H9 (cell line): ENCODE results near the gene TRMU. TPM values are rescaled to one million over a fixed set of nuclear protein-coding genes. Genes with fewer than 3 reads are reported as not detected.
A peak's percentile ranks its signal among the peaks of the same experiment; 100 is the strongest.

Experiments
- DNase-seq: peaks from one replicate; pipeline ENCODE4 v3.0.0-alpha.2; 2017
- H2AFZ ChIP-seq: one replicate; pipeline ENCODE4 v1.6.1; 2013; ENCODE audit warnings: mild to moderate bottlenecking, low read length, control low read depth, moderate library complexity
- H2AK5ac ChIP-seq: 2 replicates; pipeline ENCODE4 v1.6.1; 2013; ENCODE audit warnings: low read length, control low read depth, mixed read lengths; ENCODE audit not compliant: insufficient read length
- H2BK120ac ChIP-seq: one replicate; pipeline ENCODE4 v1.6.1; 2013; ENCODE audit warnings: low read depth, mild to moderate bottlenecking, low read length, control low read depth, inconsistent platforms; ENCODE audit not compliant: poor library complexity, severe bottlenecking
- H2BK12ac ChIP-seq: 2 replicates; pipeline ENCODE4 v1.6.1; 2013; ENCODE audit warnings: low read length, control low read depth, mixed read lengths, low read depth; ENCODE audit not compliant: insufficient read length
- H2BK15ac ChIP-seq: 2 replicates; pipeline ENCODE4 v1.6.1; 2013; ENCODE audit warnings: low read depth, low read length, control low read depth
- H2BK20ac ChIP-seq: one replicate; pipeline ENCODE4 v1.6.1; 2013; ENCODE audit warnings: low read depth, mild to moderate bottlenecking, low read length, control low read depth, inconsistent platforms; ENCODE audit not compliant: poor library complexity, severe bottlenecking
- H2BK5ac ChIP-seq: 2 replicates; pipeline ENCODE4 v1.6.1; 2013; ENCODE audit warnings: low read length, control low read depth, mixed read lengths; ENCODE audit not compliant: insufficient read length
- H3K14ac ChIP-seq: 2 replicates; pipeline ENCODE4 v1.6.1; 2013; ENCODE audit warnings: low read length, control low read depth; ENCODE audit not compliant: insufficient read depth
- H3K18ac ChIP-seq: 2 replicates; pipeline ENCODE4 v1.6.1; 2013; ENCODE audit warnings: low read depth, mild to moderate bottlenecking, mixed read lengths, low read length, control low read depth; ENCODE audit not compliant: insufficient read length
- H3K23ac ChIP-seq: 2 replicates; pipeline ENCODE4 v1.6.1; 2013; ENCODE audit warnings: low read length, control low read depth, mixed read lengths, low read depth; ENCODE audit not compliant: insufficient read length
- H3K23me2 ChIP-seq: 2 replicates; pipeline ENCODE4 v1.6.1; 2013; ENCODE audit warnings: low read depth, mild to moderate bottlenecking, mixed read lengths, low read length, control low read depth; ENCODE audit not compliant: insufficient read length, poor library complexity, severe bottlenecking
- H3K27ac ChIP-seq: 2 replicates; pipeline ENCODE4 v1.5.1; 2013; ENCODE audit warnings: low read length, control low read depth, mixed read lengths, low read depth; ENCODE audit not compliant: insufficient read length
- H3K27me3 ChIP-seq: 2 replicates; pipeline ENCODE4 v1.6.1; 2013; ENCODE audit warnings: low read length, control low read depth, inconsistent platforms; ENCODE audit not compliant: insufficient read depth
- H3K4ac ChIP-seq: 2 replicates; pipeline ENCODE4 v1.6.1; 2013; ENCODE audit warnings: low read depth, mild to moderate bottlenecking, control low read depth, inconsistent platforms, low read length, moderate library complexity
- H3K4me1 ChIP-seq: 2 replicates; pipeline ENCODE4 v1.6.1; 2013; ENCODE audit warnings: low read length, control low read depth, inconsistent platforms; ENCODE audit not compliant: insufficient read depth
- H3K4me2 ChIP-seq: 2 replicates; pipeline ENCODE4 v1.6.1; 2013; ENCODE audit warnings: low read length, control low read depth, mixed read lengths; ENCODE audit not compliant: insufficient read length, insufficient read depth
- H3K56ac ChIP-seq: 2 replicates; pipeline ENCODE4 v1.6.1; 2013; ENCODE audit warnings: low read depth, mild to moderate bottlenecking, mixed read lengths, low read length, control low read depth; ENCODE audit not compliant: insufficient read length
- H3K79me1 ChIP-seq: 2 replicates; pipeline ENCODE4 v1.6.1; 2013; ENCODE audit warnings: low read depth, mild to moderate bottlenecking, moderate library complexity, low read length, control low read depth, inconsistent platforms; ENCODE audit not compliant: insufficient read depth, poor library complexity, severe bottlenecking
- H3K79me2 ChIP-seq: 2 replicates; pipeline ENCODE4 v1.6.1; 2013; ENCODE audit warnings: low read length, control low read depth, inconsistent platforms; ENCODE audit not compliant: insufficient read depth
- H3K9ac ChIP-seq: 2 replicates; pipeline ENCODE4 v1.6.1; 2013; ENCODE audit warnings: low read length, control low read depth, mixed read lengths; ENCODE audit not compliant: insufficient read length; ENCODE audit errors: extremely low read depth
- H3K9me3 ChIP-seq: one replicate; pipeline ENCODE4 v1.6.1; 2013; ENCODE audit warnings: low read depth, low read length, inconsistent platforms; ENCODE audit not compliant: control insufficient read depth
- H3T11ph ChIP-seq: one replicate; pipeline ENCODE4 v1.6.1; 2013; ENCODE audit warnings: mild to moderate bottlenecking, low read length, control low read depth, inconsistent platforms
- H4K20me1 ChIP-seq: one replicate; pipeline ENCODE4 v1.6.1; 2013; ENCODE audit not compliant: control insufficient read depth, insufficient read length, insufficient read depth
- H4K5ac ChIP-seq: 2 replicates; pipeline ENCODE4 v1.6.1; 2013; ENCODE audit warnings: low read depth, mild to moderate bottlenecking, mixed read lengths, low read length, control low read depth; ENCODE audit not compliant: insufficient read length
- H4K8ac ChIP-seq: replicated peaks from 2 replicates; pipeline ENCODE4 v1.6.1; 2013; ENCODE audit warnings: low read length, control low read depth, mixed read lengths, low read depth; ENCODE audit not compliant: insufficient read length
- H4K91ac ChIP-seq: 2 replicates; pipeline ENCODE4 v1.6.1; 2013; ENCODE audit warnings: low read depth, mild to moderate bottlenecking, moderate library complexity, mixed read lengths, low read length, control low read depth; ENCODE audit not compliant: insufficient read length
- H3K27ac Mint-ChIP-seq, 3 experiments: 2 replicates in 2 of 3; 3 replicates in 1 of 3; pipeline ENCODE4 v1.8.0; 2020 to 2021; ENCODE audit warnings: mixed read lengths in 3 of 3, mild to moderate bottlenecking in 1 of 3, moderate library complexity in 1 of 3
- H3K27me3 Mint-ChIP-seq: 2 replicates; pipeline ENCODE4 v1.8.0; 2021; ENCODE audit warnings: low read depth, mild to moderate bottlenecking, moderate library complexity, mixed read lengths
- H3K36me3 Mint-ChIP-seq, 3 experiments: 2 replicates in 2 of 3; 3 replicates in 1 of 3; pipeline ENCODE4 v1.8.0; 2020 to 2021; ENCODE audit warnings: low read depth in 3 of 3, mixed read lengths in 3 of 3; ENCODE audit not compliant: insufficient read depth in 1 of 3
- H3K4me1 Mint-ChIP-seq, 2 experiments: 2 replicates each; pipeline ENCODE4 v1.8.0; 2020; ENCODE audit warnings: mixed read lengths in 2 of 2
- H3K4me3 Mint-ChIP-seq, 2 experiments: 2 replicates in 1 of 2; 3 replicates in 1 of 2; pipeline ENCODE4 v1.8.0; 2020 to 2021; ENCODE audit warnings: mild to moderate bottlenecking in 2 of 2, mixed read lengths in 2 of 2, moderate library complexity in 1 of 2
- H3K9me3 Mint-ChIP-seq, 2 experiments: 2 replicates in 1 of 2; 3 replicates in 1 of 2; pipeline ENCODE4 v1.8.0; 2020; ENCODE audit warnings: mild to moderate bottlenecking in 2 of 2, mixed read lengths in 2 of 2, moderate library complexity in 1 of 2
- WGBS: extraction: QIAGEN DNeasy Blood & Tissue Kit; methylation state at CpG from one replicate; pipeline ENCODE4 v1.1.7; 2013; ENCODE audit warnings: missing lambda C conversion rate, low lambda C conversion rate, mixed read lengths; ENCODE audit not compliant: insufficient read length; ENCODE audit errors: extremely low coverage; 5-methylcytosine and 5-hydroxymethylcytosine counted together
- total RNA-seq: library from RNA; stranded (reverse); gene quantifications from 2 replicates; pipeline ENCODE4 v1.2.1, GENCODE V29; 2021
- TF ChIP-seq, protein P1 (sequence below): fragments of 200-600 bp; sonication (generic); conservative IDR thresholded peaks from 3 replicates; pipeline ENCODE4 v1.8.0; 2021; ENCODE audit warnings: antibody characterized with exemption, mild to moderate bottlenecking

TRMU gene
- total RNA-seq, 1 experiment from 2014 or later, result 86.3 TPM

DNA sequence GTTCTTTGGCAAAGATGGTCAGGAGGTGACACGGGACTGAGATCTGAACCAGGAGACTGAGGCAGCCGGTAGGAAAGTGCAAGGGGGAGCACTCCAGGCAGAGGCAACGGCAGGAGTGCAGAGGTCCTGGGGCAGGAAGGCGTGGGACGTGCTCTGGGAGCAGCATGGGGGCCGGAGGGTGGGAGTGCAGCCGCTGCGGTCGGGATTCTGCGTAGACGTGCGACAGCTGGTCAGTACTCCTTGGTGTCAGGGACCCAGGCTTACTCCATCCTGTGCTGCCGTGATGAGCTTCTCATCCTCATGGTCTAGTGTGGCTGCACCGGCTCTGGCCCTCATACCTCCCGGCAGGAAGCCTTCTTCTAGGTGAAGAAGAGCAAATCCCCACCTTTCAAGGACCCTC, 16.9 kb upstream of the TRMU start:
- Histone ChIP-seq H3K79me2 (no peaks in the 10 kb centered on the region), H3K27me3 (no peaks in the 10 kb centered on the region), H3K4me2 (no peak overlapping the region), H4K20me1 (no peaks in the 10 kb centered on the region), H2AFZ (no peak overlapping the region), H2BK20ac (no peak overlapping the region), H3K9ac (no peak overlapping the region), H3K9me3 (no peaks in the 10 kb centered on the region), H2BK5ac (no peak overlapping the region), H3K79me1 (no peaks in the 10 kb centered on the region), H3K56ac (no peak overlapping the region), H4K91ac (no peak overlapping the region), H3K23ac (no peak overlapping the region), H3K23me2 (no peaks in the 10 kb centered on the region), H2BK120ac (no peak overlapping the region), H3K14ac (no peak overlapping the region), H2BK12ac (no peak overlapping the region), H4K8ac (no peak overlapping the region), H2BK15ac (no peak overlapping the region), H2AK5ac (no peak overlapping the region), H3K18ac (no peak overlapping the region), H4K5ac (no peak overlapping the region), H3T11ph (no peak overlapping the region), H3K27ac (no peak overlapping the region), H3K4me1 (no peaks in the 10 kb centered on the region), H3K4ac (no peak overlapping the region)
- TF ChIP-seq, protein P1, sequence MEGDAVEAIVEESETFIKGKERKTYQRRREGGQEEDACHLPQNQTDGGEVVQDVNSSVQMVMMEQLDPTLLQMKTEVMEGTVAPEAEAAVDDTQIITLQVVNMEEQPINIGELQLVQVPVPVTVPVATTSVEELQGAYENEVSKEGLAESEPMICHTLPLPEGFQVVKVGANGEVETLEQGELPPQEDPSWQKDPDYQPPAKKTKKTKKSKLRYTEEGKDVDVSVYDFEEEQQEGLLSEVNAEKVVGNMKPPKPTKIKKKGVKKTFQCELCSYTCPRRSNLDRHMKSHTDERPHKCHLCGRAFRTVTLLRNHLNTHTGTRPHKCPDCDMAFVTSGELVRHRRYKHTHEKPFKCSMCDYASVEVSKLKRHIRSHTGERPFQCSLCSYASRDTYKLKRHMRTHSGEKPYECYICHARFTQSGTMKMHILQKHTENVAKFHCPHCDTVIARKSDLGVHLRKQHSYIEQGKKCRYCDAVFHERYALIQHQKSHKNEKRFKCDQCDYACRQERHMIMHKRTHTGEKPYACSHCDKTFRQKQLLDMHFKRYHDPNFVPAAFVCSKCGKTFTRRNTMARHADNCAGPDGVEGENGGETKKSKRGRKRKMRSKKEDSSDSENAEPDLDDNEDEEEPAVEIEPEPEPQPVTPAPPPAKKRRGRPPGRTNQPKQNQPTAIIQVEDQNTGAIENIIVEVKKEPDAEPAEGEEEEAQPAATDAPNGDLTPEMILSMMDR, result no peak
- Mint-ChIP-seq H3K4me3 (no peak overlapping the region), H3K27ac (peak overlapping the region in 2 of 3 experiments; percentile 37 to 40; a peak in 3 of 7 replicates), H3K27me3 (no peaks in the 10 kb centered on the region), H3K36me3 (peaks cover 33 to 83% (median 72%) of the 10 kb centered on the region in 3 experiments), H3K9me3 (no peaks in the 10 kb centered on the region), H3K4me1 (no peaks in the 10 kb centered on the region)
- no CpG with 5 or more reads among the region's 15 CpGs for WGBS
- DNase-seq, result no peak
